ENCODE measurements around the gene XPO6.

DNA sequence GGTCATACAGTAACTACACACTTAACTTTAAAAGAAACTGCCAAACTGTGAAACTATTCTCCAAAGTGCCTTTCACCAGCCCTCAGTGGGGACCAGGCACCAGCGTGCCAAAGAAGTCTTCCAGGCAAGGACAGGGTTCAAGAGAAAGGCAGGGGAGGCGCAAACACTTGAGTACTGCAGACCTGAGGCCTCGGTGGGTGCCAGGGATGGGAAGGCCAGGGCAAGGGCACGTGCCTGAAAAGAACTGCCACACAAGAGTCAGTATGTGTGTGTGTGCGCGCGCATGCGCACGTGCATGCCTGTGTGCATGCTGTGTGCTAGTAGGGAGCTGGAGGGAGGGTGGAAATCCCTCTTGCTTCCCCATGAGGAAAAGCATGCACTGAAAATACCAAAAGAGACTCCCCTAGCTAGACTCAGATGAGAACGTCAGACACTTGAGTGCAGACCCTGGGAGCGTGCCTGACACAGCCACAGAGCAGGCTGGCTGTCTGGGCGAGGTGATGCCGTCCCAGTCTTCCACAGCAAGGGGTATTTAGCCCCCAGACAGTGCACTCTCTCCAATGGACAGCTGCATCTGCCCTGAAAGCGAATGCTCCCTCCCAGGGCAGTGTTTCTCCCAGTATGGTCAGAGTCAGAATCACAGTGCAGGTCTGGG, 108.1 kb downstream of the XPO6 start:
- no peak for TF ChIP-seq EP300 (IDR thresholded peaks at IDR 0.05)
- TF ChIP-seq, protein P1, sequence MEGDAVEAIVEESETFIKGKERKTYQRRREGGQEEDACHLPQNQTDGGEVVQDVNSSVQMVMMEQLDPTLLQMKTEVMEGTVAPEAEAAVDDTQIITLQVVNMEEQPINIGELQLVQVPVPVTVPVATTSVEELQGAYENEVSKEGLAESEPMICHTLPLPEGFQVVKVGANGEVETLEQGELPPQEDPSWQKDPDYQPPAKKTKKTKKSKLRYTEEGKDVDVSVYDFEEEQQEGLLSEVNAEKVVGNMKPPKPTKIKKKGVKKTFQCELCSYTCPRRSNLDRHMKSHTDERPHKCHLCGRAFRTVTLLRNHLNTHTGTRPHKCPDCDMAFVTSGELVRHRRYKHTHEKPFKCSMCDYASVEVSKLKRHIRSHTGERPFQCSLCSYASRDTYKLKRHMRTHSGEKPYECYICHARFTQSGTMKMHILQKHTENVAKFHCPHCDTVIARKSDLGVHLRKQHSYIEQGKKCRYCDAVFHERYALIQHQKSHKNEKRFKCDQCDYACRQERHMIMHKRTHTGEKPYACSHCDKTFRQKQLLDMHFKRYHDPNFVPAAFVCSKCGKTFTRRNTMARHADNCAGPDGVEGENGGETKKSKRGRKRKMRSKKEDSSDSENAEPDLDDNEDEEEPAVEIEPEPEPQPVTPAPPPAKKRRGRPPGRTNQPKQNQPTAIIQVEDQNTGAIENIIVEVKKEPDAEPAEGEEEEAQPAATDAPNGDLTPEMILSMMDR (IDR thresholded peaks at IDR 0.05) = no peak

Data from tibial nerve (tissue), 4 donors.